ENCODE data around the gene E2F4.

Gene E2F4

GRCh38 chr16:67180166-67180565 is 11.8 kb upstream of the E2F4 start:
- Histone ChIP-seq H3K36me3 (ENCODE audit: control insufficient read depth, insufficient read depth, low read length) (no peaks in the 10 kb centered on the region), H3K27me3 (ENCODE audit: control insufficient read depth, insufficient read depth, low read length) (no peaks in the 10 kb centered on the region), H3K4me3 (ENCODE audit: low read depth, low read length) (no peak overlapping the region), H2AFZ (no peak overlapping the region), H3K79me2 (no peaks in the 10 kb centered on the region), H3K27ac (no peak overlapping the region), H3K9ac (no peak overlapping the region), H3K9me3 (ENCODE audit: control insufficient read depth, low read length) (no peaks in the 10 kb centered on the region), H3K4me1 (peaks cover 16% of the 10 kb centered on the region), H3K4me2 (ENCODE audit: low read length) (no peak overlapping the region)
- TF ChIP-seq, protein P1, sequence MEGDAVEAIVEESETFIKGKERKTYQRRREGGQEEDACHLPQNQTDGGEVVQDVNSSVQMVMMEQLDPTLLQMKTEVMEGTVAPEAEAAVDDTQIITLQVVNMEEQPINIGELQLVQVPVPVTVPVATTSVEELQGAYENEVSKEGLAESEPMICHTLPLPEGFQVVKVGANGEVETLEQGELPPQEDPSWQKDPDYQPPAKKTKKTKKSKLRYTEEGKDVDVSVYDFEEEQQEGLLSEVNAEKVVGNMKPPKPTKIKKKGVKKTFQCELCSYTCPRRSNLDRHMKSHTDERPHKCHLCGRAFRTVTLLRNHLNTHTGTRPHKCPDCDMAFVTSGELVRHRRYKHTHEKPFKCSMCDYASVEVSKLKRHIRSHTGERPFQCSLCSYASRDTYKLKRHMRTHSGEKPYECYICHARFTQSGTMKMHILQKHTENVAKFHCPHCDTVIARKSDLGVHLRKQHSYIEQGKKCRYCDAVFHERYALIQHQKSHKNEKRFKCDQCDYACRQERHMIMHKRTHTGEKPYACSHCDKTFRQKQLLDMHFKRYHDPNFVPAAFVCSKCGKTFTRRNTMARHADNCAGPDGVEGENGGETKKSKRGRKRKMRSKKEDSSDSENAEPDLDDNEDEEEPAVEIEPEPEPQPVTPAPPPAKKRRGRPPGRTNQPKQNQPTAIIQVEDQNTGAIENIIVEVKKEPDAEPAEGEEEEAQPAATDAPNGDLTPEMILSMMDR (IDR thresholded peaks at IDR 0.05) = no peak

DNA sequence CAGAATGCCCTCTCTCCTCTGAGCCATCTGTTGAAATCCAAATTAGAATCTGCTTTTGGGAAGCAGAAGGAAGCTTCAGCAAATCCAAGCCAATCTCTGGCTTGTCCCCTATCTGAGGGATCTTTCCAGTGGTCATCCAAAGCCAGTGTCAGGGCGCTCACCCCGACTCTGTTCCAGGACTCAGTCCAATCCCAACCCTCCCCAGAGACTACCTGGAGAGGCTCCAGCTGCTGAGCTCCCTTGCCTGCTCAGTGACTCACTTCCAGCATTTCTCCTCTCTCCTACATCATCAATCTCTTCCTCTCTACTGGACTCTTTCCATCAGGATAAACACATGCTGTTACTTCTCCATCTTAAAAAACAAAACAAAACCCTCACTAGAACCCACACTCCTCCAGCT is 10.6 kb upstream of the E2F4 start:
- no peaks in the 10 kb centered on the region for H3K36me3 ChIP-seq (ENCODE audit: control insufficient read depth, insufficient read depth, low read length)
- H3K4me1 ChIP-seq = peaks cover 23% of the 10 kb centered on the region
- no peaks in the 10 kb centered on the region for H3K79me2 ChIP-seq
- no peak overlapping the region for H3K9ac ChIP-seq
- TF ChIP-seq, protein P1 (IDR thresholded peaks at IDR 0.05) = no peak
- H3K4me2 ChIP-seq (ENCODE audit: low read length) = no peak overlapping the region
- H3K27ac ChIP-seq = no peak overlapping the region
- no peak overlapping the region for H2AFZ ChIP-seq
- no peak overlapping the region for H3K4me3 ChIP-seq (ENCODE audit: low read depth, low read length)
- H3K9me3 ChIP-seq (ENCODE audit: control insufficient read depth, low read length) = no peaks in the 10 kb centered on the region
- no peaks in the 10 kb centered on the region for H3K27me3 ChIP-seq (ENCODE audit: control insufficient read depth, insufficient read depth, low read length)

- Histone ChIP-seq H3K4me2 (ENCODE audit: low read length) (no peak overlapping the region), H3K36me3 (ENCODE audit: control insufficient read depth, insufficient read depth, low read length) (no peaks in the 10 kb centered on the region), H3K27me3 (ENCODE audit: control insufficient read depth, insufficient read depth, low read length) (no peaks in the 10 kb centered on the region), H3K9me3 (ENCODE audit: control insufficient read depth, low read length) (no peaks in the 10 kb centered on the region), H3K9ac (no peak overlapping the region), H3K79me2 (no peaks in the 10 kb centered on the region), H3K4me3 (ENCODE audit: low read depth, low read length) (no peak overlapping the region), H3K27ac (peak overlapping the region; percentile 96), H3K4me1 (peaks cover 23% of the 10 kb centered on the region), H2AFZ (no peak overlapping the region)
- TF ChIP-seq, protein P1 (IDR thresholded peaks at IDR 0.05) = no peak
Measured at GRCh38 chr16:67182288-67182687, 9.7 kb upstream of the E2F4 start.

DNA sequence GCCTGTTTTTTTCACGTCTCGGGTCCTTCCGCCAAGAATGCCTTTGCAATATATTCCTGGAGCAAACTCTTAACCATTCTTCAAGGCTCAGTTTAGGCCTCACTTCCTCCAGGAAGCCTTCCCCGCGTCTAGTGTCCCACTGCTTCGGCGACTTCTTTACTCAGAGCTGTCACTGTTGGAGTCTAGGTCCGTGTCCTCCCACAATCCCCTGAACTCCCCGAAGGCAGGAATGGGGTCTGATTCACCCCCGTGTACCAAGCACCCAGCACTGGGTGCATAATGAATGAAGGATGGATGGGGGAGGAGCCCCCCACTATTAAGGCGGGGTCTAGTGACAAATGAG is 8.7 kb upstream of the E2F4 start:
- TF ChIP-seq, protein P1 (IDR thresholded peaks at IDR 0.05) = no peak
- no peaks in the 10 kb centered on the region for H3K9me3 ChIP-seq (ENCODE audit: control insufficient read depth, low read length)
- peak overlapping the region; percentile 81 for H3K4me3 ChIP-seq (ENCODE audit: low read depth, low read length)
- H3K4me1 ChIP-seq = peaks cover 18% of the 10 kb centered on the region
- no peaks in the 10 kb centered on the region for H3K27me3 ChIP-seq (ENCODE audit: control insufficient read depth, insufficient read depth, low read length)
- peak overlapping the region; percentile 92 for H2AFZ ChIP-seq
- H3K9ac ChIP-seq = no peak overlapping the region
- H3K27ac ChIP-seq = peak overlapping the region; percentile 96
- no peaks in the 10 kb centered on the region for H3K79me2 ChIP-seq
- no peaks in the 10 kb centered on the region for H3K36me3 ChIP-seq (ENCODE audit: control insufficient read depth, insufficient read depth, low read length)
- peak overlapping the region; percentile 94 for H3K4me2 ChIP-seq (ENCODE audit: low read length)

DNA sequence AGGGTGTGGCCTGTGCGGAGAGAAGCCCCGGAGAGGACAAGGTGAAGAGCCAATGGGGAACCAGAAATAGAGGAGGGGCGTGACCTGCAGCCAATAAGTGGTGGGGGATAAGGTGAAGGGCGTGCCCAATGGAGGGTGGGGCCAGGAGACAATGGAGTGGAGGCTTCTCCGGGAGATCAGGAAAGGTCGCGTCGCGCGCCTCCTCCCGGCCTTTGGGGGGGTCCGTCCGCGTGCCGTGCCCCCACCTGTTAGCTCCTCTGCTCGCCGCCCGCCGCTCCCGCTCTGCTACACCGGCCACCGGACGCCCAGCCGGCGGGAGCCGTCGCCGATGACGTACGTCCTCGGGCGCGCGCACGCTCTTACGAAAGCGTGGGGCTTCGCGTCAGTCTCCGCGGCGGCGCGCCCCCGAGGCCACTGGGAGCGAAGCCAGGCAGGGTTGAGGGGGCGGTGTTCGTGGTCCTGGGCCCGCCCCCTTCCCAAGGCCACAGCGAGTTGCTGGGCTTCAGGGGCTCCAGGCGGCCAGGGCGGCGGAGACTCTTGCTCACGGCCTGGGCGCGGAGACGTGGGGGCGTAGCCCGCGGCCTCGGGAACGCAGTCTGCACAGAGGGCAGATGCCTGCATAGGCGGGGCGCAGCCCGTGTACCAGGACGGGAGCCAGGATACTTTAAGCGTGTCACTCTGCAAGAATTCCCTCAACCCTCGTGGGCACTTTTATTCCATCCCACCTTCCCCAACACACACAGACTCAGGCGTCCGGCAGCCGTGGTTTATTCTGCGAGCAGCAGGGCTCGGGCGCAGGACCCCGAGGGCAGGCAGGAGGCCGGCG is 8.1 kb upstream of the E2F4 start, which contains the start of gene MATCAP1:
TSS of gene MATCAP1 (minus strand) at position 337 of the 826 bp plus-strand sequence. CDS start 3,353 bp downstream, outside the sequence.
- H2AFZ ChIP-seq = peak within 1 kb of the TSS; percentile 92
- H3K4me1 ChIP-seq = peaks cover 18% of the 10 kb centered on the region
- TF ChIP-seq, protein P1 (IDR thresholded peaks at IDR 0.05) = peak; percentile 26
- H3K9ac ChIP-seq = peak within 1 kb of the TSS; percentile 81
- peak within 1 kb of the TSS; percentile 96 for H3K27ac ChIP-seq
- H3K9me3 ChIP-seq (ENCODE audit: control insufficient read depth, low read length) = no peaks in the 10 kb centered on the region
- H3K4me3 ChIP-seq (ENCODE audit: low read depth, low read length) = peak within 1 kb of the TSS; percentile 81
- H3K36me3 ChIP-seq (ENCODE audit: control insufficient read depth, insufficient read depth, low read length) = no peaks in the 10 kb centered on the region
- no peaks in the 10 kb centered on the region for H3K27me3 ChIP-seq (ENCODE audit: control insufficient read depth, insufficient read depth, low read length)
- H3K4me2 ChIP-seq (ENCODE audit: low read length) = peak within 1 kb of the TSS; percentile 94
- H3K79me2 ChIP-seq = no peaks in the 10 kb centered on the region
